GM18505 (cell line): ENCODE measurements around the gene ATP8A1.

Experiments used
- ATAC-seq: cut with Tn5 transposase; IDR thresholded peaks from one replicate; pipeline ENCODE4 v1.9.1; 2021; ENCODE audit not compliant: unreplicated experiment
- POLR2A ChIP-seq: IDR thresholded peaks from 4 replicates; pipeline ENCODE4 v1.6.1; 2011; ENCODE audit warnings: borderline replicate concordance; ENCODE audit not compliant: insufficient read depth, insufficient read length; ENCODE audit errors: extremely low read depth

Gene ATP8A1

GRCh38 chr4:42547805-42548204, 109.1 kb downstream of the ATP8A1 start:
- ATAC-seq = no peak
- no peak for TF ChIP-seq POLR2A

DNA sequence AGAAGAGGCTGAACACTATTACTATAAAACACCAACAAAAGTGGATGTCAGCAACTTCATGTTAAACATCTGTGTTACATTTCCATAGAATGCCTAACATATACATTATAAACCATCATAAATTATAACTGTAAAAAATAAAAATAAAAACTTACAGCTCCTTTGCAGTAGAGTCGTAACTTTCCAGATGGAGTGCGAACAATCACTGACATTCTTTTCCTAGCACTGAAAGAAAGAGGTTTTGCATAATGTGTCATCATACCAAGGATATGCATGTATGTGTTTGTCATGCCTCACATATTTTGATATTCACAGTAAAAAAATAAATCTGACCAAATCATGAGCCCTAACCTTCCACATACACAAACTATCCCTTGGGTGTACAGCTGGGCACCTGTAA, 113.1 kb downstream of the ATP8A1 start:
- no peak for TF ChIP-seq POLR2A
- no peak for ATAC-seq

DNA sequence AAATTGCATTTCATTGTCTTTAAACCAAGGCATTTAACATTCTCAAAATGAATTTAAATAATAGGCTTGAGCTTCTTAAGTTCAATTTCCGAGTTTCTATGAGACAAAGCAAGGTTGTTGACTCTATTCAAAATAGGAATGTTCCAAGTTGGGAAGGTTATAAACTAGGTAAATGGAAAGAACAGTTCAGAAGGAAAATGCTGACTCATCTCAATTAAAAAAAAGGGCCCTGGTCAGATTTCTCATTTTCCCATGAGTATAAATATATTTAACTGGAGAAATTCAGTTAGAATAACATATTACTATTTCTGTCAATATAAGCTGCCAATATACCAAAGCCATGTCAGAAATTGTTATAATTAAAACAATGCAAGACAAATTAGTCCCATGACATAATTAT, 113.8 kb downstream of the ATP8A1 start:
- TF ChIP-seq POLR2A = no peak
- no peak for ATAC-seq

GRCh38 chr4:42541647-42542046, 115.3 kb downstream of the ATP8A1 start:
- ATAC-seq = no peak
- no peak for TF ChIP-seq POLR2A

DNA sequence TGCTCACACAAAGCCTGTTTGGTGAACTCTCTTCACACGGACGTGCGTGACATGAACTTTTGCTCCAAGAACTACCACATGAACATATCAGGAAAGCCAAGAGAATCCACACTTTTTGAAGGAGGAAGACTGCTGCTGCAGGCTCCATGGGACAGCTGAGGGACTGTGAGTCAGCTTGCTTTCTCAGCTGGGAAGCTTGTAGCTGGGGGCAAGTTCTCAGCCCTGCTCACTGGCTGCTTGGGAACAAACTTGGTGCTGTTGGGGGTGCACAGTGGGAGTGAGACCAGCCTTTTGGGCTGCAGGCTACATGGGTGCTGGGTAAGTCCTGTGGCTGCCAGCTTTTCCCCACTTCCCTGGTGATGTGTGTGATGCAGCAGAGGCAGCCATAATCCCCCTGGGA, 123.9 kb downstream of the ATP8A1 start:
- TF ChIP-seq POLR2A = no peak
- no peak for ATAC-seq

GRCh38 chr4:42531341-42532030, 125.4 kb downstream of the ATP8A1 start:
- TF ChIP-seq POLR2A = no peak
- ATAC-seq = no peak

GRCh38 chr4:42523066-42523718, 133.7 kb downstream of the ATP8A1 start:
- ATAC-seq = no peak
- no peak for TF ChIP-seq POLR2A

DNA sequence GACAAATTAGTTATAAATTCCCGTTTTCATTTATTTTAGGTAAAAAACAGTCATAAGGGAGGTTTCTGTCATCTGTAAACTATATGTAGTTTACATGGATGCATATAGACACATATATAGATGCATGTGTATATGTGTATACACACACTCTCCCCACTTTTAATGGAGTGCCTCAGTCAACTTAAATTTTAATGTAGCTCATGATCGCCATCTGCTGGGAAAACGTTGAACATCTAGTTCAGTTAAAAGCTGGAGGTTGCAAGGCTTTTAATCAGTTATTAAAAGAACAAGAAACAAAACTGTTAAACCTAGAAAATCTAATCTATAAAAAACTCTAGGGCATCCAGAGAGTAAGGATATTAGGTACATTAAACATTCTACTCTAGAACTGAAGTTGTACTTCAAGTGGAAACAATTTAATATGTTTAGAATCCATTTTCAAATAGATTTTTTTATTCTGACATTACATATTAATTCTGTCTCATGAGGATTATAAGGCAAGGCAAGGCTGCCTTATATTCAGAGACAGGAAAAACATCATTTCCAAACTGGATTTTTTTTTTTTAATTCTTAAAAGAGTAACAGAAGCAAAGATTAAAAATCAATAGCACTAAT, 137.0 kb downstream of the ATP8A1 start:
- peak; percentile 45 for ATAC-seq

DNA sequence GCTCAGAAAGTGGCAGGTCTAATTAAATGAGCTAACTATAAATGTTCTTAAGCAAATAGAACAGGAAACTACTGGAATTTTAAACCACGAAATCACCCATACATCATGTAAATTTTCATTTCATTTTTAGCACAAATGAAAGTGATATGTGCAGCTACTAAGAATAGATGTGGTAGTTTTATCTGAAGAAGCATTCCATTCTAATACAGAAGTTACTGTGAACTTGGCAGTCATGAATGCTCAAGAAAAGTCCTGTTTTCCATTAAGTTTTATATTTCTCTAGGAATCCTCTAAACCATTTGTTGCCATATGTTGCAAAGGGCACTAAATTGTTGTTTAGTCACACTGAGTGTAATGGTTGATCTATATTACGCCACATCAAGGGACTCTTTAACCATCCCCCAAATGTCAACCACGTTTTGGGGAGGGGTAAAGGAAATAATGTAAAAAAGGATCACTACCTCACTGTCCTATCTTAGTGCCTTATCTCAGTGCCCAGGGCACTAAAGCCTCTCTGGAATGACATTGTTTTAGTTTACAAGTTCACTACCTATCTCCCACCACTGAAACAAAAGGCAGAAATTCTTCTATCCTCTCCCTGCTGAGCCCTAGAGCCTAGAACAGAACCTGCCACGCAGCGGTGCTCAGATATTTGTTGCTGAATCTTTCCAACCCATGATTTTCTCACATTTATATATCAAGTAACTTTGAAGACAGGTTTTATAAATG, 141.6 kb downstream of the ATP8A1 start:
- no peak for TF ChIP-seq POLR2A
- ATAC-seq = peak; percentile 55

More for the DNA sequence above, 137.0 kb downstream of the ATP8A1 start:
- TF ChIP-seq POLR2A = no peak

GRCh38 chr4:42513748-42514492, 143.0 kb downstream of the ATP8A1 start:
- no peak for TF ChIP-seq POLR2A
- ATAC-seq = no peak

GRCh38 chr4:42512226-42512625, 144.7 kb downstream of the ATP8A1 start:
- no peak for TF ChIP-seq POLR2A
- no peak for ATAC-seq

DNA sequence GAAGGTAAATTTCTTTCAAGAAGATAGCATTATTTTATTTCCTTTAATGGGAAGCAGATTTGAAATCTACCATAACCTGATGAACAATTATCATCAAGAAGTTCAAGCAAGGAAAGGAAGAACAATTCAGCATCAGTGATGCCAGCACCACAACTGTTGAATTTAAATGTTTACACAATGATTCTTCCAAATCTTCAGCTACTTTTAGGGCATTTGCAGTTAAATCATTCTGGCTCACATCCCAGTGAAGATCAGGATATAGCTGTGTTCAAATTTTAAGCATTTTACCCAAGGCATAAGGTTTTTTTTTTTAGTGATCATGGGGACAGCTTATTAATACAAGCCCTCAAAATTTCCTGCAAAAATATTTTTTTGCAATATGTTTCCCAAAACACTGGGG, 146.7 kb downstream of the ATP8A1 start:
- TF ChIP-seq POLR2A = no peak
- ATAC-seq = no peak
